GM23338 (cell line): Measurements from ENCODE around the gene THBS1. TPM values are rescaled to one million over a fixed set of nuclear protein-coding genes. Genes with fewer than 3 reads are reported as not detected.

Experiments
- ATAC-seq: fragments of 200-7000 bp; cut with Tn5 transposase; 3 replicates; pipeline ENCODE4 v1.9.1; 2020
- DNase-seq: peaks from one replicate; pipeline ENCODE4 v3.0.0-alpha.2; 2015; ENCODE audit warnings: low spot score
- H2AFZ ChIP-seq: fragments of 200-600 bp; sonication (generic); 2 replicates; pipeline ENCODE4 v1.8.0; 2016; ENCODE audit warnings: antibody characterized with exemption, mild to moderate bottlenecking, moderate library complexity
- H3F3A ChIP-seq: fragments of 200-600 bp; sonication (generic); replicated peaks from 2 replicates; pipeline ENCODE4 v1.8.0; 2017; ENCODE audit warnings: antibody characterized with exemption, mixed run types, low read depth
- H3K27ac ChIP-seq: fragments of 200-600 bp; sonication (generic); 2 replicates; pipeline ENCODE4 v1.6.1; 2016; ENCODE audit warnings: low read depth
- H3K27me3 ChIP-seq: fragments of 200-600 bp; sonication (generic); 2 replicates; pipeline ENCODE4 v1.8.0; 2016; ENCODE audit warnings: mild to moderate bottlenecking, mixed run types, moderate library complexity; ENCODE audit not compliant: insufficient read depth
- H3K36me3 ChIP-seq: fragments of 200-600 bp; sonication (generic); 2 replicates; pipeline ENCODE4 v1.8.0; 2016; ENCODE audit warnings: mild to moderate bottlenecking; ENCODE audit not compliant: insufficient read depth
- H3K4me1 ChIP-seq: fragments of 200-600 bp; sonication (generic); 2 replicates; pipeline ENCODE4 v1.8.0; 2016; ENCODE audit warnings: mild to moderate bottlenecking, moderate library complexity; ENCODE audit not compliant: insufficient read depth
- H3K4me2 ChIP-seq: fragments of 200-600 bp; sonication (generic); 2 replicates; pipeline ENCODE4 v1.7.1; 2017; ENCODE audit warnings: mixed run types
- H3K4me3 ChIP-seq: fragments of 200-600 bp; sonication (generic); 2 replicates; pipeline ENCODE4 v1.6.1; 2016; ENCODE audit warnings: mixed run types
- H3K79me2 ChIP-seq: fragments of 200-600 bp; sonication (generic); replicated peaks from 2 replicates; pipeline ENCODE4 v1.8.0; 2017; ENCODE audit warnings: mild to moderate bottlenecking; ENCODE audit not compliant: insufficient read depth
- H3K9me2 ChIP-seq: fragments of 200-600 bp; sonication (generic); 2 replicates; pipeline ENCODE4 v1.8.0; 2017; ENCODE audit not compliant: insufficient read depth
- H4K20me1 ChIP-seq: fragments of 200-600 bp; sonication (generic); replicated peaks from 2 replicates; pipeline ENCODE4 v1.8.0; 2017; ENCODE audit warnings: mild to moderate bottlenecking; ENCODE audit not compliant: insufficient read depth
- H3K27ac Mint-ChIP-seq: 2 replicates; pipeline ENCODE4 v1.8.0; 2020; ENCODE audit warnings: inconsistent platforms, mild to moderate bottlenecking, moderate library complexity, mixed read lengths
- H3K27me3 Mint-ChIP-seq: 3 replicates; pipeline ENCODE4 v1.8.0; 2022; ENCODE audit warnings: low read depth, mild to moderate bottlenecking, moderate library complexity, mixed read lengths, inconsistent platforms; ENCODE audit not compliant: insufficient read depth, poor library complexity
- H3K36me3 Mint-ChIP-seq: 3 replicates; pipeline ENCODE4 v1.8.0; 2021; ENCODE audit warnings: low read depth, mild to moderate bottlenecking, inconsistent platforms, moderate library complexity, mixed read lengths
- H3K4me1 Mint-ChIP-seq: 3 replicates; pipeline ENCODE4 v1.8.0; 2020; ENCODE audit warnings: mild to moderate bottlenecking, inconsistent platforms, mixed read lengths
- H3K4me3 Mint-ChIP-seq: 3 replicates; pipeline ENCODE4 v1.8.0; 2021; ENCODE audit warnings: moderate library complexity, mild to moderate bottlenecking, inconsistent platforms, mixed read lengths
- H3K9me3 Mint-ChIP-seq: 3 replicates; pipeline ENCODE4 v1.8.0; 2020; ENCODE audit warnings: moderate library complexity, mild to moderate bottlenecking, inconsistent platforms, mixed read lengths
- CREB1 ChIP-seq: fragments of 250-450 bp; sonication (Bioruptor Pico); IDR thresholded peaks from 2 replicates; pipeline ENCODE4 v1.5.0; 2020; ENCODE audit warnings: low read depth, mild to moderate bottlenecking, moderate library complexity
- EZH2 ChIP-seq: fragments of 200-600 bp; sonication (generic); IDR thresholded peaks from one replicate; pipeline ENCODE4 v1.8.0; 2017; ENCODE audit warnings: antibody characterized with exemption, mild to moderate bottlenecking, low read depth; ENCODE audit not compliant: unreplicated experiment
- EZH2phosphoT487 ChIP-seq: fragments of 200-600 bp; sonication (generic); IDR thresholded peaks from one replicate; pipeline ENCODE4 v1.8.1; 2018; ENCODE audit warnings: antibody characterized with exemption; ENCODE audit not compliant: unreplicated experiment
- JUNB ChIP-seq: IDR thresholded peaks from one replicate; pipeline ENCODE4 v1.6.1; 2016; ENCODE audit warnings: antibody characterized with exemption; ENCODE audit not compliant: unreplicated experiment
- STAT1 ChIP-seq: IDR thresholded peaks from one replicate; pipeline ENCODE4 v1.6.1; 2016; ENCODE audit warnings: antibody characterized with exemption; ENCODE audit not compliant: unreplicated experiment
- ZNF114 ChIP-seq: fragments of 250-450 bp; sonication (Bioruptor Pico); IDR thresholded peaks from 2 replicates; pipeline ENCODE4 v1.5.0; 2020; ENCODE audit warnings: mild to moderate bottlenecking, moderate library complexity
- ZNF331 ChIP-seq: fragments of 250-450 bp; sonication (Bioruptor Pico); IDR thresholded peaks from 2 replicates; pipeline ENCODE4 v1.5.0; 2020; ENCODE audit warnings: low read depth, mild to moderate bottlenecking, moderate library complexity
- ZNF462 ChIP-seq: fragments of 250-450 bp; sonication (Bioruptor Pico); IDR thresholded peaks from 2 replicates; pipeline ENCODE4 v1.5.0; 2020; ENCODE audit warnings: mild to moderate bottlenecking, moderate library complexity
- polyA plus RNA-seq: library from polyadenylated mRNA; unstranded; fragments of >200 nt; fragmentation: Nextera tagmentation; extraction: Ambion mirVana; gene quantifications from 2 replicates; pipeline ENCODE4 v1.2.1, GENCODE V29; 2016
- total RNA-seq: library from RNA; depleted of rRNA; stranded (reverse); fragments of >200 nt; shearing (Covaris generic); gene quantifications from 2 replicates; pipeline ENCODE4 v1.2.3, GENCODE V29; 2014
- TF ChIP-seq, protein P1 (sequence below), 2 experiments: fragments of 200-600 bp in 1 of 2; sonication (generic) in 1 of 2; conservative IDR thresholded peaks; 2 replicates each; pipeline versions ENCODE4 v1.5.1 to v1.6.1; 2016 to 2017; ENCODE audit warnings: antibody characterized with exemption in 2 of 2, low read depth in 2 of 2, mild to moderate bottlenecking in 2 of 2, moderate library complexity in 1 of 2

Gene THBS1
- total and polyA plus RNA-seq, 2 experiments from 2014 or later = 21.7 to 81.9 TPM

DNA sequence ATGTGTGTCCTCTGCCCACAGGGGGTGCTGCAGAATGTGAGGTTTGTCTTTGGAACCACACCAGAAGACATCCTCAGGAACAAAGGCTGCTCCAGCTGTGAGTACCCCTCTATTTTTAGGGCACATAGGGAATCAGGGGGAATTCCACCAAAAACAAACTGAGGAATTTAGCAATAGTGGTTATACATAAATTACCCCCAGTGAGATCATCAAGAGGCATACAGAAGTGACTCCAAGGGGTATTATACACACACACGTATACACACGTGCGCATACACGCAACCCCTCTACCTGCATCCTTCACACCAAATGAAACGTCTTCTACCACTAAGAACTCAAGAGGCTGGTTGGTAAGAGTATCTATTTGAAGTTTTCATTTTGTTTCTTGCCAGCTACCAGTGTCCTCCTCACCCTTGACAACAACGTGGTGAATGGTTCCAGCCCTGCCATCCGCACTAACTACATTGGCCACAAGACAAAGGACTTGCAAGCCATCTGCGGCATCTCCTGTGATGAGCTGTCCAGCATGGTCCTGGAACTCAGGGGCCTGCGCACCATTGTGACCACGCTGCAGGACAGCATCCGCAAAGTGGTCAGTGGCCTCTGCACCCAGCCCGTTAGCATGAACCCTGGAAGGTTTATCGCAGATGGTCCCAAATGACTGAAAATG lies 2.9 kb downstream of the THBS1 start:
- ATAC-seq (no peak), DNase-seq (peak; percentile 68)
- Mint-ChIP-seq H3K4me3 (peak overlapping the region; percentile 39; the same call in 1 of the 3 replicates), H3K4me1 (peaks cover 31% of the 10 kb centered on the region), H3K36me3 (peaks cover 77% of the 10 kb centered on the region), H3K27ac (no peak overlapping the region), H3K27me3 (peaks cover 16% of the 10 kb centered on the region), H3K9me3 (no peaks in the 10 kb centered on the region)
- Histone ChIP-seq H3K4me2 (no peak overlapping the region), H3K9me2 (no peaks in the 10 kb centered on the region), H3K4me1 (peaks cover 15% of the 10 kb centered on the region), H3K4me3 (no peak overlapping the region), H3K36me3 (peaks cover 58% of the 10 kb centered on the region), H3K79me2 (peaks cover 20% of the 10 kb centered on the region), H2AFZ (no peak overlapping the region), H3F3A (0 out of 2 replicates have a peak, but pooled peaks cover 3% of the 10 kb centered on the region), H4K20me1 (peaks cover 8% of the 10 kb centered on the region), H3K27ac (no peak overlapping the region), H3K27me3 (peaks cover 5% of the 10 kb centered on the region; the same call in 1 of the 2 replicates)
- TF ChIP-seq JUNB (no peak), ZNF114 (CRISPR knock-in tag) (no peak), CREB1 (CRISPR knock-in tag) (no peak)
- TF ChIP-seq, protein P1, sequence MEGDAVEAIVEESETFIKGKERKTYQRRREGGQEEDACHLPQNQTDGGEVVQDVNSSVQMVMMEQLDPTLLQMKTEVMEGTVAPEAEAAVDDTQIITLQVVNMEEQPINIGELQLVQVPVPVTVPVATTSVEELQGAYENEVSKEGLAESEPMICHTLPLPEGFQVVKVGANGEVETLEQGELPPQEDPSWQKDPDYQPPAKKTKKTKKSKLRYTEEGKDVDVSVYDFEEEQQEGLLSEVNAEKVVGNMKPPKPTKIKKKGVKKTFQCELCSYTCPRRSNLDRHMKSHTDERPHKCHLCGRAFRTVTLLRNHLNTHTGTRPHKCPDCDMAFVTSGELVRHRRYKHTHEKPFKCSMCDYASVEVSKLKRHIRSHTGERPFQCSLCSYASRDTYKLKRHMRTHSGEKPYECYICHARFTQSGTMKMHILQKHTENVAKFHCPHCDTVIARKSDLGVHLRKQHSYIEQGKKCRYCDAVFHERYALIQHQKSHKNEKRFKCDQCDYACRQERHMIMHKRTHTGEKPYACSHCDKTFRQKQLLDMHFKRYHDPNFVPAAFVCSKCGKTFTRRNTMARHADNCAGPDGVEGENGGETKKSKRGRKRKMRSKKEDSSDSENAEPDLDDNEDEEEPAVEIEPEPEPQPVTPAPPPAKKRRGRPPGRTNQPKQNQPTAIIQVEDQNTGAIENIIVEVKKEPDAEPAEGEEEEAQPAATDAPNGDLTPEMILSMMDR (conservative IDR thresholded peaks at IDR 0.05; ENCODE audit: low read depth in 2 of 2) = peak; percentile 60

- Mint-ChIP-seq H3K4me3 (no peak overlapping the region), H3K27ac (no peak overlapping the region)
- no peak overlapping the region for H3K4me3 ChIP-seq
- TF ChIP-seq ZNF462 (CRISPR knock-in tag) = no peak
- TF ChIP-seq EZH2phosphoT487 = no peak
- TF ChIP-seq CREB1 (CRISPR knock-in tag) = no peak
- TF ChIP-seq EZH2 = no peak
- no peak for TF ChIP-seq ZNF331 (CRISPR knock-in tag)
- TF ChIP-seq, protein P1 (conservative IDR thresholded peaks at IDR 0.05; ENCODE audit: low read depth in 2 of 2) = no peak
- TF ChIP-seq STAT1 = no peak
These were observed 3.4 kb downstream of the THBS1 start for GRCh38 chr15:39584266-39584659.

More at GRCh38 chr15:39584266-39584659, 3.4 kb downstream of the THBS1 start:
- Histone ChIP-seq H3F3A (0 out of 2 replicates have a peak, but pooled peaks cover 3% of the 10 kb centered on the region), H3K4me2 (no peak overlapping the region), H2AFZ (no peak overlapping the region), H3K79me2 (peaks cover 20% of the 10 kb centered on the region), H3K27me3 (no peaks in the 10 kb centered on the region; the same call in 1 of the 2 replicates), H3K36me3 (peaks cover 63% of the 10 kb centered on the region), H3K9me2 (no peaks in the 10 kb centered on the region), H3K27ac (no peak overlapping the region), H4K20me1 (peaks cover 8% of the 10 kb centered on the region), H3K4me1 (peaks cover 10% of the 10 kb centered on the region)
- no peaks in the 10 kb centered on the region for H3K9me3 Mint-ChIP-seq
- H3K36me3 Mint-ChIP-seq = peaks cover 82% of the 10 kb centered on the region
- DNase-seq = no peak
- H3K4me1 Mint-ChIP-seq = peaks cover 25% of the 10 kb centered on the region
- no peak for ATAC-seq
- peaks cover 14% of the 10 kb centered on the region for H3K27me3 Mint-ChIP-seq
